Fibroblast of pulmonary artery (primary cell): Measurements from ENCODE around the gene SGCD.

Experiments used
- DNase-seq: peaks from one replicate; pipeline ENCODE4 v3.0.0-alpha.2; 2010; ENCODE audit warnings: low read depth
- H3K4me3 ChIP-seq: replicated peaks from 2 replicates; pipeline ENCODE4 v1.5.1; 2011; ENCODE audit warnings: low read depth, mild to moderate bottlenecking, control low read depth, low read length, moderate library complexity
- TF ChIP-seq, protein P1 (sequence below): IDR thresholded peaks from 2 replicates; pipeline ENCODE4 v1.5.1; 2011; ENCODE audit warnings: mild to moderate bottlenecking, control low read depth, low read length, inconsistent platforms; ENCODE audit errors: missing control alignments

Gene SGCD

DNA sequence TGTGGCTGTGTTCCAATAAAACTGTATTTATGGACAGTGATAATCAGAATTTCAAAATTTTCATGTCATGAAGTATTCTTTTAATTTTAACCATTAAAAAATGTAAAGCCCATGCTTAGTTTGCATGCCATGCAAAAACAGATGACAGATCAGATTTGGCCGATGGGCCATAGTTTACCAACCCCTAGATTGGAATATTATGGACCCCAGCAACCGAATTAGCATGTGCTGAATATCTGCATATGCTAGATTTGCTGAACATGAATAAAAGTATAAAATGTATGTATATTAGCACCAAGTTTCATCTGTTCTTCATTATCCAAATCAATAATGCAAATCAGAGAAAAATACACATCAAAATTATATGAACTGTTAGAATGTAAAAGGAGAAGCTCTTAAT lies 364.6 kb downstream of the SGCD start:
- no peak overlapping the region for H3K4me3 ChIP-seq
- DNase-seq = no peak
- TF ChIP-seq, protein P1, sequence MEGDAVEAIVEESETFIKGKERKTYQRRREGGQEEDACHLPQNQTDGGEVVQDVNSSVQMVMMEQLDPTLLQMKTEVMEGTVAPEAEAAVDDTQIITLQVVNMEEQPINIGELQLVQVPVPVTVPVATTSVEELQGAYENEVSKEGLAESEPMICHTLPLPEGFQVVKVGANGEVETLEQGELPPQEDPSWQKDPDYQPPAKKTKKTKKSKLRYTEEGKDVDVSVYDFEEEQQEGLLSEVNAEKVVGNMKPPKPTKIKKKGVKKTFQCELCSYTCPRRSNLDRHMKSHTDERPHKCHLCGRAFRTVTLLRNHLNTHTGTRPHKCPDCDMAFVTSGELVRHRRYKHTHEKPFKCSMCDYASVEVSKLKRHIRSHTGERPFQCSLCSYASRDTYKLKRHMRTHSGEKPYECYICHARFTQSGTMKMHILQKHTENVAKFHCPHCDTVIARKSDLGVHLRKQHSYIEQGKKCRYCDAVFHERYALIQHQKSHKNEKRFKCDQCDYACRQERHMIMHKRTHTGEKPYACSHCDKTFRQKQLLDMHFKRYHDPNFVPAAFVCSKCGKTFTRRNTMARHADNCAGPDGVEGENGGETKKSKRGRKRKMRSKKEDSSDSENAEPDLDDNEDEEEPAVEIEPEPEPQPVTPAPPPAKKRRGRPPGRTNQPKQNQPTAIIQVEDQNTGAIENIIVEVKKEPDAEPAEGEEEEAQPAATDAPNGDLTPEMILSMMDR = no peak

DNA sequence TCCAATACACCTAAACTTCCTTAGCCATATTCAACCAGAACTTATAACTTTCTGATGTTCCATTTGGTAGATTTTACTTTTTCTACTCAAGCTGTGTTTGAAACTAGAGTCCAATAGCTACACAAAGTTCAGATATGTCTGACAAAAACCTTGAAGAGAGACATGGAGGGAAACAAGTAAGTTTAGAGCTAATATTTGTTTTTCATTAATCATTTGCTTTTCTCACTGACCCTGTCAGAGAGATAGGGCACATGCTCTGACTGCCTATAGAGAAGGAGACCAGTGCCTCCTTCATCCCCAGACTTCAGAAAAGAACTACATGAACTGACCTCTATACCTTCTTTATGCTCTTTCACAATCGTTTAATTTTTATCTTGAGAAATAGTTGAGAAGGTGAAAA lies 366.1 kb downstream of the SGCD start:
- TF ChIP-seq, protein P1 = no peak
- H3K4me3 ChIP-seq = no peak overlapping the region
- no peak for DNase-seq

DNA sequence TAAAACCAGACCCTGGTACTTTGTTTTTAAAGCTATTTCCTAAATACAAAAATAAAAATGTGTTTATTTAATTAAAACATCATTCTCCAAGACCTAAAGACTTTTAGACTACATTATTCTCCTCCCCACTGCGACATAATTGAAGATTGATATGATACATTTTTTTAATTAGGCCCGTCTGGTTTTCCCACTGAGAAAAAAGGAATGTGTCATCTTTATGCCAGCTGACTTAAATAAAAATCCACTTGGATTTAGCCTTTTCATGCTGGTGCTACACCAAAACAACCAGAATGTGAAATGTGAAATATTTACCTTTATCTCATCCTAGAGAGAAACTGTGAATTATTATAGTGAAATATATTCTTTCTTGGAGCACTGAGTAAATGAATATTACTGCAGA lies 367.6 kb downstream of the SGCD start:
- no peak for DNase-seq
- H3K4me3 ChIP-seq = no peak overlapping the region

DNA sequence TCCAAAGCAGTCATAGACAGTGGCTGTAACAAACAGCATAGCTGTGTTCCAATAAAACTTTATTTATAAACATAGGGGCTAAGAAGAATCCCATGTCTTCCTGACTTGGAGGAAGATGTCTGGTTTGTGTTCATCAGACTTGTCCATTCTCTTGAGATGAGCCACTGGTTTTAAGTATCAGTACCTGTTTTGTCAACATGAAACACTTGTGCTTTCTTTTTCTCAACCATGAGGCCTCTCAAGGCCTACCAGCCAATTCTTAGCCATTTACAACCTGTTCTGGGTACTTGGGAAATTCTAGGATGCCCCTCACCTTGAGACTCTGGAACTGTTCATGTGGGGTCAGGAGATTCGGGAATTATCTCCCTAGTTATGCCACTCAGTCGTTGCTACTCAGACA lies 368.8 kb downstream of the SGCD start:
- no peak for DNase-seq
- TF ChIP-seq, protein P1 = no peak
- H3K4me3 ChIP-seq = no peak overlapping the region

More for the DNA sequence above, 367.6 kb downstream of the SGCD start:
- TF ChIP-seq, protein P1 = no peak

DNA sequence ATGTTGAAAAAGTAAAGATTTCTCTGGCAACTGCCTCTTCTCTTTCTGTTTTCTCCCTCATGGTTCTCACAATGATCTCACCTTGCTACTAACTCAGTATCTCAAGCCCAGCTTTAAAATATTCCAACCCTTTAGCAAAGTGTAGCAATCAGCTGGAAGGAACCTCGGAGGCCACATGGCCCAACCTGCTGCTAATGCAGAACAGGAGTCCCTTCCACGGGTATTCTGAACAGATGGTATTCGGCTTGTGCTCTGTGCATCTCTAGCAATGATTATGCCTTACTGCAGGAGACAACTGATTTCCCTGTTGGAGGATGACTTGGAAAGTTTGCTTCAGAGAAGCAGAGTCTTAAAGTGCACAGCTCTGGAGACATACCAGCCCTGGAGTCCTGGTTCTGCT lies 371.4 kb downstream of the SGCD start:
- no peak for DNase-seq
- no peak overlapping the region for H3K4me3 ChIP-seq
- TF ChIP-seq, protein P1 = no peak

DNA sequence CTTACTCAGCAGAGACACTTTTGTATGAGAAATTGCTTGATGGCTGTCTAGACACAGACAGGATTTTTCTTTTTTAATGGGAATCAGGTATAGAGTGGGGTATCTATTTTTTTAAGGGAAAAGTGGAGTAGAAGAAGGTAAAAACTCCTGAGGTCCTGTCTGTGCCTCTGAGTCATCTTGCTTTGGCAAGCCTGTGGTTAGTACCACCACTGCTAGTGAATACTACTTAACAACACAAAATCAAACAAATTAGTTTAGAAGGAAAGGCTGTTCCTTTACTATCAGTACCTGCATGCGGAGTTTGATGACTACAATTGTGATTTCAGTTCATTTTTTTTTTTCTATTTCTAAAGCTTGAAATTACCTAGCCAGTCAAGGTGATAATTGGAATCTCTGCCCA lies 372.2 kb downstream of the SGCD start:
- TF ChIP-seq, protein P1 = no peak
- no peak for DNase-seq
- H3K4me3 ChIP-seq = no peak overlapping the region

DNA sequence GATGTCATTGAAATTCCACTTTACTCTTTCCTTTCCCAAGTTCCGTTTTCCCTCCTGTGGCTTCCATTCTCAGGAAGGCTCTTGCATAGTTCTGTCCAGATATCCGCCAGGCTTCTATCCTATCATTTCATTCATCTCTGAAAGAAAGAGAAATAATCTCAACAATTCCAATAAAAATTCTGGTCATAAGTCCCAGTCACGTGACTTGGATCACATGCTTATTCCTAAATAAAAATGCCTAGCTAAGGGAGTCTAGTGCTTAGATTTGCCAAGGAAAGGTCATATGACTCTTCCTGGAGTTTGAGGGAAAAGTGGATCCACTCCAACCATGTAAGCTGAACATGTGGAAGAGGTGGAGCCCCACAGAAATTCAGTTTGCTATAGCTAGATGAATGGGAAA lies 377.2 kb downstream of the SGCD start:
- TF ChIP-seq, protein P1 = no peak
- no peak for DNase-seq
- no peak overlapping the region for H3K4me3 ChIP-seq
